Cardiac fibroblast (primary cell): ENCODE data around the gene STOM.
"Not testable (repeated sequence)": the region's sequence is repeated elsewhere in the genome, so short reads cannot be mapped to it uniquely, and the experiment has no call there.

ENCODE experiments used
- DNase-seq, 2 donors: peaks; one replicate each; pipeline versions ENCODE4 v3.0.0 to v3.0.0-alpha.2; 2010; ENCODE audit warnings: low read depth in 2 of 2
- H3K4me3 ChIP-seq, 2 donors: replicated peaks in 1 of 2; 1 replicate in 1 of 2; 2 replicates in 1 of 2; pipeline ENCODE4 v1.5.1; 2011; ENCODE audit warnings: low read depth in 2 of 2, low read length in 2 of 2, mild to moderate bottlenecking in 2 of 2, moderate library complexity in 1 of 2
- TF ChIP-seq, protein P1 (sequence below): IDR thresholded peaks from one replicate; pipeline ENCODE4 v1.5.1; 2011; ENCODE audit warnings: low read depth, mild to moderate bottlenecking, low read length, inconsistent platforms

Gene STOM

DNA sequence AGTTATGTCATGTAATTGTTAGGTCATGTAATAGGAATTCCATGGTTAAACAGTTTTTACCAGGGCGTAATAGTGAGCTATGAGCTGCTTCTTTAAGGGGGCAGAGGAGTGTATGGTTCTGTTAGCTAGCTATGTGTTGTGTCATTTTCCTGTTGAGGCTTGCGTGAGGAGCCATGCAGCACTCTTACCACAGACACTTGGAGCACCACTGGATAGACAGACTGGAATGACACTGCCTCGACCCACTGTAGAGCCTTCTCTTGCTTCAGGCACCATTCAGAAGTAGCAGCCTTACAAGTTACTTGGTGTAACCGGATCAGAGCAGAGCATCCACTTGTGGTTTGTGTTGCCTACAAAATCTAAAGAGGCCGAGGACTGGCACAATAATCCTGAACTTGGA lies 28.3 kb upstream of the STOM start:
- DNase-seq = peak; percentile 61 to 98
- TF ChIP-seq, protein P1, sequence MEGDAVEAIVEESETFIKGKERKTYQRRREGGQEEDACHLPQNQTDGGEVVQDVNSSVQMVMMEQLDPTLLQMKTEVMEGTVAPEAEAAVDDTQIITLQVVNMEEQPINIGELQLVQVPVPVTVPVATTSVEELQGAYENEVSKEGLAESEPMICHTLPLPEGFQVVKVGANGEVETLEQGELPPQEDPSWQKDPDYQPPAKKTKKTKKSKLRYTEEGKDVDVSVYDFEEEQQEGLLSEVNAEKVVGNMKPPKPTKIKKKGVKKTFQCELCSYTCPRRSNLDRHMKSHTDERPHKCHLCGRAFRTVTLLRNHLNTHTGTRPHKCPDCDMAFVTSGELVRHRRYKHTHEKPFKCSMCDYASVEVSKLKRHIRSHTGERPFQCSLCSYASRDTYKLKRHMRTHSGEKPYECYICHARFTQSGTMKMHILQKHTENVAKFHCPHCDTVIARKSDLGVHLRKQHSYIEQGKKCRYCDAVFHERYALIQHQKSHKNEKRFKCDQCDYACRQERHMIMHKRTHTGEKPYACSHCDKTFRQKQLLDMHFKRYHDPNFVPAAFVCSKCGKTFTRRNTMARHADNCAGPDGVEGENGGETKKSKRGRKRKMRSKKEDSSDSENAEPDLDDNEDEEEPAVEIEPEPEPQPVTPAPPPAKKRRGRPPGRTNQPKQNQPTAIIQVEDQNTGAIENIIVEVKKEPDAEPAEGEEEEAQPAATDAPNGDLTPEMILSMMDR = no peak
- no peak overlapping the region for H3K4me3 ChIP-seq

DNA sequence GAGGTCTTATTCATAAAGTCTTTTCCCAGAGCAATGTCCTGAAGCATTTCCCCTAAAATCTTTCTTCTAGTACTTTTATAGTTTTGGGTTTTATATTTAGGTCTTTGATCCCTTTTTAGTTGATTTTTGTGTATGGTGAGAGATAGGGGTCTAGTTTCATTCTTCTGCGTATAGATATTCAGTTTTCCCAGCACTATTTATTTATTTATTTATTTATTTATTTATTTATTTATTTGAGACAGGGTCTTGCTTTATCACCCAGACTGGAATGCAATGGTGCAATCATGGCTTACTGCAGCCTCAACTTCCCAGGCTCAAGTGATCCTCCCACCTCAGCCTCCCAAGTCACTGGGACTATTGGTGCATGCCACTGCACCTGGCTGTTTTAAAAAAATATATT lies 27.2 kb upstream of the STOM start:
- H3K4me3 ChIP-seq, DNase-seq: not testable (repeated sequence)

DNA sequence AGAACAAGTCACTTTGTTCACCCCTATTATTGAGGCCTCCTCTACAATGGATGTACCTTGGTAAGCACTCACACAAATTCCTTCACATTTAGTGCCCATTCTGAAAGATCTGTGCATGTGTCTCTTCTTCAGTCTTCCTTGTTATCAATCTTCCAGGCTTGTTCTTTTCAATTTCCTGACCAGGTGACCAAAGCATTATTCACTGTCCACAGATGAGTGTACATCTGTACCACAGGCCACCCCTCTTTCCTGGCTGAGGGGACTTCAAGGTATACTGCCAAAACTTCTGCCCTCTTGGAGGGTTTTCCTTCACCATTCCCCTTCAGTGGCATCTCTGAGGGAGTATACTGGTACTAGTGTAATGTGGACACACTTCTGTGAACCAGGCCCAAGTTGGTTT lies 25.5 kb upstream of the STOM start:
- DNase-seq = no peak
- TF ChIP-seq, protein P1 = no peak

DNA sequence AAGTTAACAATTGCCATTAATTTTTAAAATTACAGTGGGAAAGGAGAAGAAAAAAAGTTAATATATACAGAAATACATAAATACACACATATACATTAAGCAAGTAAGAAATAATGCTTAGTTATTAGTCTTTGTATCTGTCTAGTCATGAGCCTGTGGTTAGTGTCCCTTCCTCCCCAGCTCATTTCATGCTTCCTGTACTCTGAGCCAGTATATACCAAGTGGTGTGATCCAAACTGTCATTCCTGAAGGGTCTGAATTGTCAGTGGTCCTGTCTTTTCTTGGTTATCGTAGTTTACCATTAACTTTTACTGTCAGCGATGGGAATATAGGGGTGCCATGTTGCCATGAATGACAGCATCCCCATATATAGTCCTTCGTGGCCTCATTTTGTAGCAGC lies 24.2 kb upstream of the STOM start:
- H3K4me3 ChIP-seq = no peak overlapping the region
- no peak for DNase-seq
- TF ChIP-seq, protein P1 = no peak

More for the DNA sequence above, 25.5 kb upstream of the STOM start:
- no peak overlapping the region for H3K4me3 ChIP-seq

DNA sequence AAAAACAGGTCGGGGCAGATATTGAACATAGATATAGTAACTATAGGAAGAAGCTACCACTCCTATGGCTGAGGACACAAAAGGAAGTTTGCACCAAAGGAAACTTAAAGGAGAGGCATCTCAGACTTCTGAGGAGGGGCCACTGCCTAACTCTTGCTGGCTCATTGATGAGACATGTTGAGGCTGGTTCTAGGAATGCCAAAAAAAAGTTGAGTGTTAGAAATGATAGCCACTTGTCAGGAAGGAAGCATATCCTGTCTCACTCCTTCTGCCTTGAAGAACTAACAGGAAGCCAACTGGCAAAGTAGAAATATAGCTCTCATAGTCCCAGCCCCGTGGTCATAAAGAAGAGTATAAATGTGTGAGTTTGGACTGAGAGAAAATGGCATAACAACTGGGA lies 23.3 kb upstream of the STOM start:
- peak in 1 of 2 donors; percentile 35 for DNase-seq
- TF ChIP-seq, protein P1 = no peak
- no peak overlapping the region for H3K4me3 ChIP-seq

DNA sequence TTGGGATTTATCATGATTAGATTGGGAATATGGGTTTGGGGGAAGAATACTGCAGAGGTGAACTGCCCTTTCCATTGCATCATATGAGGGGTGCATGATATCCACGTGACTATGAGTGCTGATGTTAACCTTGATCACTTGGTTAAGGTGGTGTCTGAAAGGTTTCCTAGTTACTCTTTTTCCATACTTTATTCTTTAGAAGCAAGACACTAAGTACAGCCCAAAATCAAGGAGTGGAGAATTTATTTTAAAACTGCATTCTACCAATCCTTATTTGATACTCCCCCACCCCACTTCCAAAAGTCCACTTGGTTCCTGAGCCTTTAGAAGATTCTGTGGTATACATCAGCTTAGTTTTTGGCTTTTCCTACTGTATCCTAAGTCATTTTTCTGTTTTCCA lies 20.3 kb upstream of the STOM start:
- H3K4me3 ChIP-seq = no peak overlapping the region
- no peak for DNase-seq
- TF ChIP-seq, protein P1 = no peak

DNA sequence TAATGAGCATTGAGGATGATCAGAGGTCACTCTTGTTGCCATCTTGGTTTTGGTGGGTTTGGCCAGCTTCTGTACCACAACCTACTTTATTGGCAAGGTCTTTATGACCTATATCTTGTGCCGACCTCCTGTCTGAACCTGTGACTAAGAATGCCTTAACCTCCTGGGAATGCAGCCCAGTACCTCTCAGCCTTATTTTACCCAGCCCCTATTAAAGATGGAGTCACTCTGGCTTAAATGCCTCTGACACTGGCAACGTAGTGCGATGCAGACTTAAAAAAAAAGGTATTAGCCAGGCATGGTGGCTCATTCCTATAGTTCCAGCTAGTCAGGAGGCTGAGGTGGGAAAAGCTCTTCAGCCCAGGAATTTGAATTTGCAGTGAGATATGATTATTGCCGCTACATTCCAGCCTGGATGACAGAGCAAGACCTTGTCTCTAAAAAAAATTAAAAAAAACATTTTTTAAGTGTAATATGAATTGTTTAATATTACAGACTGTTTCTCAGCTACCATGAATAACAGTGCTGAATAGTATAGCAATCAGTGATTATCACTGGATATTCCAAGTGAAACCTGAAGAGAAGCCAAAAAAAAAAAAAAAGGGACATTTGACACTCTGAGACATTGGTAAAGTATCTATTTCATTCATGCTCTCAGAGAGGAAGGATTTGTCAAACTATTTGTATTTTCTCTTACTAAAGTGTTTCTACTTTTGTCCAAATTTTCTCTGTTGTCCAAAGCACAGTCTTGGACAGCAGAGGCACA lies 18.3 kb upstream of the STOM start:
- no peak overlapping the region for H3K4me3 ChIP-seq
- DNase-seq = no peak

More for the DNA sequence above, 18.3 kb upstream of the STOM start:
- TF ChIP-seq, protein P1 = no peak
